ENCODE results near the gene SULT4A1. TPM values are rescaled to one million over a fixed set of nuclear protein-coding genes. Genes with fewer than 3 reads are reported as not detected.

Gene SULT4A1
- total RNA-seq, 1 donor from 2014 or later: 6.6 TPM

GRCh38 chr22:43886231-43886630, 23.9 kb upstream of the SULT4A1 start:
- Mint-ChIP-seq H3K36me3 (ENCODE audit: insufficient read depth) (no peaks in the 10 kb centered on the region), H3K27ac (no peak overlapping the region), H3K9me3 (ENCODE audit: low read depth) (no peaks in the 10 kb centered on the region), H3K4me1 (ENCODE audit: low read depth) (no peaks in the 10 kb centered on the region), H3K4me3 (ENCODE audit: low read depth) (no peak overlapping the region), H3K27me3 (peaks cover 50% of the 10 kb centered on the region)
- DNase-seq (ENCODE audit: low spot score, unreplicated experiment): no peak
- TF ChIP-seq CTCF (IDR thresholded peaks at IDR 0.05; ENCODE audit: unreplicated experiment): no peak

GRCh38 chr22:43885786-43886185, 23.5 kb upstream of the SULT4A1 start:
- Mint-ChIP-seq H3K4me3 (ENCODE audit: low read depth) (no peak overlapping the region), H3K27me3 (peaks cover 46% of the 10 kb centered on the region), H3K9me3 (ENCODE audit: low read depth) (no peaks in the 10 kb centered on the region), H3K36me3 (ENCODE audit: insufficient read depth) (no peaks in the 10 kb centered on the region), H3K4me1 (ENCODE audit: low read depth) (no peaks in the 10 kb centered on the region), H3K27ac (no peak overlapping the region)
- no peak for DNase-seq (ENCODE audit: low spot score, unreplicated experiment)
- no peak for TF ChIP-seq CTCF (IDR thresholded peaks at IDR 0.05; ENCODE audit: unreplicated experiment)

GRCh38 chr22:43885319-43885671, 23.0 kb upstream of the SULT4A1 start:
- TF ChIP-seq CTCF (IDR thresholded peaks at IDR 0.05; ENCODE audit: unreplicated experiment): no peak
- no peak for DNase-seq (ENCODE audit: low spot score, unreplicated experiment)
- no peaks in the 10 kb centered on the region for H3K36me3 Mint-ChIP-seq (ENCODE audit: insufficient read depth)
- H3K4me1 Mint-ChIP-seq (ENCODE audit: low read depth): no peaks in the 10 kb centered on the region
- no peaks in the 10 kb centered on the region for H3K9me3 Mint-ChIP-seq (ENCODE audit: low read depth)
- no peak overlapping the region for H3K4me3 Mint-ChIP-seq (ENCODE audit: low read depth)
- no peak overlapping the region for H3K27ac Mint-ChIP-seq
- H3K27me3 Mint-ChIP-seq: peaks cover 41% of the 10 kb centered on the region

- H3K9me3 Mint-ChIP-seq (ENCODE audit: low read depth): no peaks in the 10 kb centered on the region
- no peak overlapping the region for H3K4me3 Mint-ChIP-seq (ENCODE audit: low read depth)
- H3K4me1 Mint-ChIP-seq (ENCODE audit: low read depth): no peaks in the 10 kb centered on the region
- DNase-seq (ENCODE audit: low spot score, unreplicated experiment): peak; percentile 57
- no peak overlapping the region for H3K27ac Mint-ChIP-seq
- no peaks in the 10 kb centered on the region for H3K36me3 Mint-ChIP-seq (ENCODE audit: insufficient read depth)
- peak; percentile 77 for TF ChIP-seq CTCF (IDR thresholded peaks at IDR 0.05; ENCODE audit: unreplicated experiment)
- peaks cover 36% of the 10 kb centered on the region for H3K27me3 Mint-ChIP-seq
Measured at GRCh38 chr22:43884600-43885318, 22.4 kb upstream of the SULT4A1 start.

- Mint-ChIP-seq H3K4me3 (ENCODE audit: low read depth) (no peak overlapping the region), H3K4me1 (ENCODE audit: low read depth) (no peaks in the 10 kb centered on the region), H3K9me3 (ENCODE audit: low read depth) (no peaks in the 10 kb centered on the region), H3K27me3 (peaks cover 28% of the 10 kb centered on the region), H3K36me3 (ENCODE audit: insufficient read depth) (no peaks in the 10 kb centered on the region), H3K27ac (no peak overlapping the region)
- DNase-seq (ENCODE audit: low spot score, unreplicated experiment): no peak
- no peak for TF ChIP-seq CTCF (IDR thresholded peaks at IDR 0.05; ENCODE audit: unreplicated experiment)
Measured at GRCh38 chr22:43883719-43884415, 21.6 kb upstream of the SULT4A1 start.
